HCT116 (cell line): ENCODE data around the gene C15orf62. TPM values are rescaled to one million over a fixed set of nuclear protein-coding genes. Genes with fewer than 3 reads are reported as not detected.

Experiments used
- ATAC-seq: fragments of 200-7000 bp; cut with Tn5 transposase; 2 replicates; pipeline ENCODE4 v1.9.1; 2020; ENCODE audit warnings: mild to moderate bottlenecking, moderate library complexity
- BruUV-seq: library from RNA; stranded (reverse); fragments of 400-500 nt; replicated peaks from 2 replicates; lab custom pipeline; 2021; lab: Mats Ljungman, UMichigan
- CTCF ChIA-PET: fragments of 300-600 bp; sonication (Branson Sonifier 250); formaldehyde crosslinking; loops from one replicate; lab custom pipeline; 2021; ENCODE audit warnings: antibody characterized with exemption; lab: Charles Lee
- POLR2A ChIA-PET: fragments of 300-600, 350-600 bp; sonication (Branson Sonifier 250); formaldehyde crosslinking; loops from one replicate; lab custom pipeline; 2021; ENCODE audit warnings: antibody characterized with exemption; lab: Charles Lee
- RAD21 ChIA-PET, 2 experiments: fragments of 300-600 bp; sonication (Branson Sonifier 250); formaldehyde crosslinking; loops; one replicate each; lab custom pipeline; 2023; ENCODE audit warnings: low total read pairs in 2 of 2; ENCODE audit not compliant: uncharacterized antibody in 2 of 2, unreplicated experiment in 2 of 2, low non-redundant PET in 1 of 2; lab: Charles Lee
- DNase-seq: peaks from one replicate; pipeline ENCODE4 v3.0.0-alpha.2; 2010; ENCODE audit warnings: low read depth, low spot score
- H2AFZ ChIP-seq: fragments of 200-600 bp; shearing (Covaris generic), sonication (generic); 2 replicates; pipeline ENCODE4 v1.6.1; 2017; ENCODE audit warnings: low read depth, mixed run types, mixed read lengths, antibody characterized with exemption, low read length; ENCODE audit not compliant: poor library complexity, severe bottlenecking
- H3K27ac ChIP-seq: 2 replicates; pipeline ENCODE4 v1.5.1; 2012; ENCODE audit warnings: low read depth, low read length
- H3K27me3 ChIP-seq: fragments of 200-600 bp; sonication (generic); 2 replicates; pipeline ENCODE4 v1.6.1; 2016; ENCODE audit warnings: mixed run types, low read length, mixed read lengths; ENCODE audit not compliant: insufficient read depth
- H3K36me3 ChIP-seq, 2 experiments: fragments of 200-500 bp in 1 of 2; fragments of 200-600 bp in 1 of 2; sonication (Bioruptor generic) in 1 of 2; sonication (generic) in 1 of 2; 2 replicates each; pipeline versions ENCODE4 v1.5.1 to v1.6.1; 2014 to 2016; ENCODE audit warnings: low read length in 2 of 2, inconsistent platforms in 1 of 2, mixed read lengths in 1 of 2, mixed run types in 1 of 2; ENCODE audit not compliant: insufficient read depth in 2 of 2, control insufficient read depth in 1 of 2
- H3K4me1 ChIP-seq, 2 experiments: fragments of 200-600 bp in 1 of 2; sonication (generic) in 1 of 2; 2 replicates each; pipeline versions ENCODE4 v1.5.1 to v1.6.1; 2012 to 2017; ENCODE audit warnings: low read length in 2 of 2, inconsistent platforms in 1 of 2, mild to moderate bottlenecking in 1 of 2, mixed read lengths in 1 of 2, mixed run types in 1 of 2, moderate library complexity in 1 of 2; ENCODE audit not compliant: insufficient read depth in 2 of 2, control insufficient read depth in 1 of 2
- H3K4me2 ChIP-seq: fragments of 200-600 bp; sonication (generic); 2 replicates; pipeline ENCODE4 v1.6.1; 2017; ENCODE audit warnings: mixed run types, low read length, mixed read lengths
- H3K4me3 ChIP-seq, 2 experiments: fragments of 200-600 bp in 1 of 2; sonication (generic) in 1 of 2; replicated peaks in 1 of 2; 2 replicates each; pipeline ENCODE4 v1.5.1; 2011 to 2016; ENCODE audit warnings: low read length in 2 of 2, control low read depth in 1 of 2, low read depth in 1 of 2, mild to moderate bottlenecking in 1 of 2, mixed read lengths in 1 of 2, mixed run types in 1 of 2
- H3K79me2 ChIP-seq: fragments of 200-600 bp; sonication (generic); 2 replicates; pipeline ENCODE4 v1.6.1; 2017; ENCODE audit warnings: mild to moderate bottlenecking, mixed run types, low read length, moderate library complexity, mixed read lengths; ENCODE audit not compliant: insufficient read depth
- H3K9ac ChIP-seq: fragments of 200-600 bp; sonication (generic); 2 replicates; pipeline ENCODE4 v1.6.1; 2016; ENCODE audit warnings: low read length, mixed read lengths
- H3K9me2 ChIP-seq: fragments of 200-600 bp; sonication (generic), shearing (Covaris generic); 2 replicates; pipeline ENCODE4 v1.6.1; 2017; ENCODE audit warnings: mixed run types, mild to moderate bottlenecking, moderate library complexity; ENCODE audit not compliant: insufficient read depth
- H3K9me3 ChIP-seq, 2 experiments: fragments of 200-500 bp in 1 of 2; fragments of 200-600 bp in 1 of 2; sonication (Bioruptor generic) in 1 of 2; sonication (generic) in 1 of 2; 2 replicates each; pipeline ENCODE4 v1.6.1; 2014 to 2017; ENCODE audit warnings: low read length in 2 of 2, mixed read lengths in 2 of 2, inconsistent platforms in 1 of 2, low read depth in 1 of 2, mild to moderate bottlenecking in 1 of 2, mixed run types in 1 of 2, moderate library complexity in 1 of 2; ENCODE audit not compliant: control insufficient read depth in 1 of 2, insufficient read depth in 1 of 2
- H4K20me1 ChIP-seq: fragments of 200-600 bp; sonication (generic), shearing (Covaris generic); 2 replicates; pipeline ENCODE4 v1.6.1; 2017; ENCODE audit warnings: mixed run types, mild to moderate bottlenecking, moderate library complexity; ENCODE audit not compliant: insufficient read depth
- CBX3 ChIP-seq: IDR thresholded peaks from 2 replicates; pipeline ENCODE4 v1.6.1; 2012; ENCODE audit warnings: low read depth
- CEBPB ChIP-seq: IDR thresholded peaks from 2 replicates; pipeline ENCODE4 v1.6.1; 2012; ENCODE audit warnings: low read depth
- ELF1 ChIP-seq: IDR thresholded peaks from 2 replicates; pipeline ENCODE4 v1.6.1; 2012; ENCODE audit warnings: low read depth, borderline replicate concordance
- FOSL1 ChIP-seq: IDR thresholded peaks from 2 replicates; pipeline ENCODE4 v1.6.1; 2012; ENCODE audit warnings: low read depth
- MAX ChIP-seq: IDR thresholded peaks from 2 replicates; pipeline ENCODE4 v1.6.1; 2012
- POLR2AphosphoS5 ChIP-seq: IDR thresholded peaks from 2 replicates; pipeline ENCODE4 v1.6.1; 2011; ENCODE audit warnings: mild to moderate bottlenecking, low read depth, low read length, moderate library complexity
- SP1 ChIP-seq: IDR thresholded peaks from 2 replicates; pipeline ENCODE4 v1.6.1; 2012; ENCODE audit warnings: low read depth
- SRF ChIP-seq: IDR thresholded peaks from 2 replicates; pipeline ENCODE4 v1.6.1; 2012; ENCODE audit warnings: low read depth
- ZBTB33 ChIP-seq: IDR thresholded peaks from 2 replicates; pipeline ENCODE4 v1.6.1; 2011; ENCODE audit warnings: mild to moderate bottlenecking, low read length, moderate library complexity; ENCODE audit not compliant: insufficient replicate concordance; ENCODE audit errors: extremely low read depth
- intact Hi-C: fragments of 100-400 bp; cut with micrococcal nuclease; formaldehyde crosslinking; loops from 2 replicates; pipeline ENCODE4 v1.10.0; 2022
- total RNA-seq: library from RNA; stranded (reverse); gene quantifications from one replicate; pipeline ENCODE4 v1.2.1, GENCODE V29; 2021; ENCODE audit not compliant: unreplicated experiment

C15orf62 gene
- total RNA-seq, 1 experiment from 2014 or later: 0.10 TPM

- H3K9ac ChIP-seq: no peak overlapping the region
- no peaks in the 10 kb centered on the region for H3K79me2 ChIP-seq
- H3K36me3 ChIP-seq: no peaks in the 10 kb centered on the region; a peak in 1 of 4 replicates
- TF ChIP-seq CBX3 (no peak), CEBPB (no peak), SP1 (no peak), SRF (no peak), POLR2AphosphoS5 (no peak), ELF1 (no peak), FOSL1 (no peak), MAX (no peak), ZBTB33 (no peak)
- no peak for ATAC-seq
- H4K20me1 ChIP-seq: no peaks in the 10 kb centered on the region
- H2AFZ ChIP-seq: no peak overlapping the region
- no peak overlapping the region for H3K4me2 ChIP-seq
- no TSS peak for BruUV-seq
- H3K9me2 ChIP-seq: no peaks in the 10 kb centered on the region
- ChIA-PET POLR2A (no interaction called here), CTCF (no interaction called here), RAD21 (no interaction called here)
- H3K27ac ChIP-seq: no peak overlapping the region; the same call in 1 of the 2 replicates
- no peak overlapping the region for H3K4me3 ChIP-seq
- intact Hi-C loops: no loop called here
- peaks cover 27 to 70% of the 10 kb centered on the region in 2 experiments for H3K4me1 ChIP-seq
- no peaks in the 10 kb centered on the region for H3K27me3 ChIP-seq
- H3K9me3 ChIP-seq: no peaks in the 10 kb centered on the region
- no peak for DNase-seq
Observed at GRCh38 chr15:40767838-40768500, 1.8 kb upstream of the C15orf62 start.
